Skeletal muscle satellite cell (primary cell): Measurements from ENCODE around the gene TTBK1. TPM values are rescaled to one million over a fixed set of nuclear protein-coding genes. Genes with fewer than 3 reads are reported as not detected.

Experiments
- H3K27me3 ChIP-seq: 2 replicates; pipeline ENCODE4 v1.7.0; 2013; ENCODE audit warnings: low read length; ENCODE audit not compliant: control insufficient read depth, insufficient read depth
- H3K36me3 ChIP-seq: 2 replicates; pipeline ENCODE4 v1.7.0; 2013; ENCODE audit warnings: mild to moderate bottlenecking, control low read depth, low read length; ENCODE audit not compliant: insufficient read depth
- H3K4me1 ChIP-seq: 2 replicates; pipeline ENCODE4 v1.7.0; 2013; ENCODE audit warnings: low read length; ENCODE audit not compliant: control insufficient read depth, insufficient read depth
- H3K4me2 ChIP-seq: 2 replicates; pipeline ENCODE4 v1.7.0; 2013; ENCODE audit warnings: mild to moderate bottlenecking, low read length
- H3K4me3 ChIP-seq: 2 replicates; pipeline ENCODE4 v1.7.0; 2013; ENCODE audit warnings: low read length
- H3K9ac ChIP-seq: 2 replicates; pipeline ENCODE4 v1.7.0; 2013; ENCODE audit warnings: mild to moderate bottlenecking, low read depth, low read length, moderate library complexity
- H3K9me3 ChIP-seq: replicated peaks from 2 replicates; pipeline ENCODE4 v1.7.0; 2013; ENCODE audit warnings: mild to moderate bottlenecking, control low read depth, low read length
- small RNA-seq: library from RNA; depleted of rRNA; stranded (forward); fragments of <200 nt; gene quantifications from one replicate; pipeline ENCODE3, GENCODE V24; 2012

TTBK1 gene

GRCh38 chr6:43325876-43326275 lies 82.6 kb downstream of the TTBK1 start:
- Histone ChIP-seq H3K4me2 (no peak overlapping the region), H3K4me1 (no peaks in the 10 kb centered on the region), H3K4me3 (no peak overlapping the region), H3K9ac (no peak overlapping the region), H3K36me3 (no peaks in the 10 kb centered on the region), H3K27me3 (no peaks in the 10 kb centered on the region), H3K9me3 (no peaks in the 10 kb centered on the region)

GRCh38 chr6:43328528-43328927 lies 85.2 kb downstream of the TTBK1 start:
- no peaks in the 10 kb centered on the region for H3K36me3 ChIP-seq
- no peaks in the 10 kb centered on the region for H3K27me3 ChIP-seq
- H3K4me1 ChIP-seq = no peaks in the 10 kb centered on the region
- no peak overlapping the region for H3K4me3 ChIP-seq
- H3K9ac ChIP-seq = no peak overlapping the region
- H3K4me2 ChIP-seq = no peak overlapping the region
- H3K9me3 ChIP-seq = no peaks in the 10 kb centered on the region

- Histone ChIP-seq H3K4me3 (no peak overlapping the region), H3K4me1 (no peaks in the 10 kb centered on the region), H3K9ac (no peak overlapping the region), H3K4me2 (no peak overlapping the region), H3K27me3 (no peaks in the 10 kb centered on the region), H3K9me3 (no peaks in the 10 kb centered on the region), H3K36me3 (peaks cover 4% of the 10 kb centered on the region)
Measured at GRCh38 chr6:43331470-43331869, 88.2 kb downstream of the TTBK1 start.

GRCh38 chr6:43331891-43332290 lies 88.6 kb downstream of the TTBK1 start:
- H3K4me2 ChIP-seq = no peak overlapping the region
- H3K27me3 ChIP-seq = no peaks in the 10 kb centered on the region
- H3K4me1 ChIP-seq = no peaks in the 10 kb centered on the region
- peaks cover 6% of the 10 kb centered on the region for H3K36me3 ChIP-seq
- no peak overlapping the region for H3K9ac ChIP-seq
- no peak overlapping the region for H3K4me3 ChIP-seq
- no peaks in the 10 kb centered on the region for H3K9me3 ChIP-seq

GRCh38 chr6:43334466-43335095 lies 91.3 kb downstream of the TTBK1 start:
- no peak overlapping the region for H3K4me2 ChIP-seq

GRCh38 chr6:43335469-43335868 lies 92.2 kb downstream of the TTBK1 start:
- Histone ChIP-seq H3K36me3 (peaks cover 34% of the 10 kb centered on the region), H3K4me1 (no peaks in the 10 kb centered on the region), H3K27me3 (no peaks in the 10 kb centered on the region), H3K4me2 (no peak overlapping the region), H3K9ac (no peak overlapping the region), H3K9me3 (no peaks in the 10 kb centered on the region), H3K4me3 (no peak overlapping the region)

More at GRCh38 chr6:43334466-43335095, 91.3 kb downstream of the TTBK1 start:
- Histone ChIP-seq H3K4me1 (no peaks in the 10 kb centered on the region), H3K9me3 (no peaks in the 10 kb centered on the region), H3K4me3 (no peak overlapping the region), H3K9ac (no peak overlapping the region), H3K36me3 (peaks cover 26% of the 10 kb centered on the region), H3K27me3 (no peaks in the 10 kb centered on the region)

- Histone ChIP-seq H3K9ac (no peak overlapping the region), H3K9me3 (no peaks in the 10 kb centered on the region), H3K27me3 (no peaks in the 10 kb centered on the region), H3K4me1 (no peaks in the 10 kb centered on the region), H3K4me2 (no peak overlapping the region), H3K36me3 (peaks cover 43% of the 10 kb centered on the region), H3K4me3 (no peak overlapping the region)
Measured at GRCh38 chr6:43336382-43336781, 93.1 kb downstream of the TTBK1 start.

Small RNA genes within 50 kb of the gene (small RNA-seq; reads per million reads assigned to genes)
- not detected for gene RPL12P47
